GM21576 (cell line): ENCODE results near the gene TMEM143.
"Not testable (repeated sequence)": the region's sequence is repeated elsewhere in the genome, so short reads cannot be mapped to it uniquely, and the experiment has no call there.

Source experiments
- ATAC-seq: cut with Tn5 transposase; IDR thresholded peaks from one replicate; pipeline ENCODE4 v1.9.1; 2021; ENCODE audit warnings: mild to moderate bottlenecking, moderate library complexity; ENCODE audit not compliant: unreplicated experiment

The TMEM143 gene

GRCh38 chr19:48363810-48364597, at the start of gene TMEM143, which contains the start of gene SYNGR4:
TSS of gene TMEM143 (minus strand) at chr19:48363940. CDS start at chr19:48363920, 20 bp downstream.
TSS of gene SYNGR4 (plus strand) at chr19:48364367. CDS start at chr19:48365843, 1,476 bp downstream.
- peak; percentile 82 for ATAC-seq

GRCh38 chr19:48405850-48406249, 42.1 kb upstream of the TMEM143 start:
- ATAC-seq: no peak

GRCh38 chr19:48405010-48405659, 41.4 kb upstream of the TMEM143 start:
- ATAC-seq: no peak

GRCh38 chr19:48403606-48404005, 39.9 kb upstream of the TMEM143 start:
- ATAC-seq: peak; percentile 56

- no peak for ATAC-seq
Observed at GRCh38 chr19:48401287-48401686, 37.5 kb upstream of the TMEM143 start.

- no peak for ATAC-seq
Observed at GRCh38 chr19:48400018-48400742, 36.4 kb upstream of the TMEM143 start.

GRCh38 chr19:48398375-48399235, 34.9 kb upstream of the TMEM143 start:
- ATAC-seq: peak; percentile 52

GRCh38 chr19:48398102-48398374, 34.3 kb upstream of the TMEM143 start:
- ATAC-seq: no peak

- no peak for ATAC-seq
Observed at GRCh38 chr19:48397263-48398101, 33.7 kb upstream of the TMEM143 start.

- no peak for ATAC-seq
Observed at GRCh38 chr19:48396824-48397176, 33.1 kb upstream of the TMEM143 start.

- ATAC-seq: no peak
Observed at GRCh38 chr19:48396016-48396823, 32.5 kb upstream of the TMEM143 start.

GRCh38 chr19:48395499-48395898, 31.8 kb upstream of the TMEM143 start:
- ATAC-seq: no peak

GRCh38 chr19:48395170-48395455, 31.4 kb upstream of the TMEM143 start:
- ATAC-seq: no peak

- ATAC-seq: no peak
Observed at GRCh38 chr19:48394331-48395169, 30.8 kb upstream of the TMEM143 start.

- ATAC-seq: no peak
Observed at GRCh38 chr19:48393559-48394330, 30.0 kb upstream of the TMEM143 start, which contains the start of gene GRIN2D. TSS of gene GRIN2D (plus strand) at chr19:48393668. CDS start at chr19:48398393, 4,725 bp downstream.

- ATAC-seq: no peak
Observed at GRCh38 chr19:48392860-48393558, 29.3 kb upstream of the TMEM143 start.

- ATAC-seq: not testable (repeated sequence)
Observed at GRCh38 chr19:48392006-48392344, 28.2 kb upstream of the TMEM143 start.
